GM23338 (cell line): ENCODE results near the gene SERP2. TPM values are rescaled to one million over a fixed set of nuclear protein-coding genes. Genes with fewer than 3 reads are reported as not detected.

Experiments
- ATAC-seq: fragments of 200-7000 bp; cut with Tn5 transposase; 3 replicates; pipeline ENCODE4 v1.9.1; 2020
- DNase-seq: peaks from one replicate; pipeline ENCODE4 v3.0.0-alpha.2; 2015; ENCODE audit warnings: low spot score
- H2AFZ ChIP-seq: fragments of 200-600 bp; sonication (generic); 2 replicates; pipeline ENCODE4 v1.8.0; 2016; ENCODE audit warnings: antibody characterized with exemption, mild to moderate bottlenecking, moderate library complexity
- H3F3A ChIP-seq: fragments of 200-600 bp; sonication (generic); replicated peaks from 2 replicates; pipeline ENCODE4 v1.8.0; 2017; ENCODE audit warnings: antibody characterized with exemption, mixed run types, low read depth
- H3K27ac ChIP-seq: fragments of 200-600 bp; sonication (generic); 2 replicates; pipeline ENCODE4 v1.6.1; 2016; ENCODE audit warnings: low read depth
- H3K27me3 ChIP-seq: fragments of 200-600 bp; sonication (generic); 2 replicates; pipeline ENCODE4 v1.8.0; 2016; ENCODE audit warnings: mild to moderate bottlenecking, mixed run types, moderate library complexity; ENCODE audit not compliant: insufficient read depth
- H3K36me3 ChIP-seq: fragments of 200-600 bp; sonication (generic); 2 replicates; pipeline ENCODE4 v1.8.0; 2016; ENCODE audit warnings: mild to moderate bottlenecking; ENCODE audit not compliant: insufficient read depth
- H3K4me1 ChIP-seq: fragments of 200-600 bp; sonication (generic); 2 replicates; pipeline ENCODE4 v1.8.0; 2016; ENCODE audit warnings: mild to moderate bottlenecking, moderate library complexity; ENCODE audit not compliant: insufficient read depth
- H3K4me2 ChIP-seq: fragments of 200-600 bp; sonication (generic); 2 replicates; pipeline ENCODE4 v1.7.1; 2017; ENCODE audit warnings: mixed run types
- H3K4me3 ChIP-seq: fragments of 200-600 bp; sonication (generic); 2 replicates; pipeline ENCODE4 v1.6.1; 2016; ENCODE audit warnings: mixed run types
- H3K79me2 ChIP-seq: fragments of 200-600 bp; sonication (generic); replicated peaks from 2 replicates; pipeline ENCODE4 v1.8.0; 2017; ENCODE audit warnings: mild to moderate bottlenecking; ENCODE audit not compliant: insufficient read depth
- H3K9me2 ChIP-seq: fragments of 200-600 bp; sonication (generic); 2 replicates; pipeline ENCODE4 v1.8.0; 2017; ENCODE audit not compliant: insufficient read depth
- H4K20me1 ChIP-seq: fragments of 200-600 bp; sonication (generic); replicated peaks from 2 replicates; pipeline ENCODE4 v1.8.0; 2017; ENCODE audit warnings: mild to moderate bottlenecking; ENCODE audit not compliant: insufficient read depth
- H3K27ac Mint-ChIP-seq: 2 replicates; pipeline ENCODE4 v1.8.0; 2020; ENCODE audit warnings: inconsistent platforms, mild to moderate bottlenecking, moderate library complexity, mixed read lengths
- H3K27me3 Mint-ChIP-seq: 3 replicates; pipeline ENCODE4 v1.8.0; 2022; ENCODE audit warnings: low read depth, mild to moderate bottlenecking, moderate library complexity, mixed read lengths, inconsistent platforms; ENCODE audit not compliant: insufficient read depth, poor library complexity
- H3K36me3 Mint-ChIP-seq: 3 replicates; pipeline ENCODE4 v1.8.0; 2021; ENCODE audit warnings: low read depth, mild to moderate bottlenecking, inconsistent platforms, moderate library complexity, mixed read lengths
- H3K4me1 Mint-ChIP-seq: 3 replicates; pipeline ENCODE4 v1.8.0; 2020; ENCODE audit warnings: mild to moderate bottlenecking, inconsistent platforms, mixed read lengths
- H3K4me3 Mint-ChIP-seq: 3 replicates; pipeline ENCODE4 v1.8.0; 2021; ENCODE audit warnings: moderate library complexity, mild to moderate bottlenecking, inconsistent platforms, mixed read lengths
- H3K9me3 Mint-ChIP-seq: 3 replicates; pipeline ENCODE4 v1.8.0; 2020; ENCODE audit warnings: moderate library complexity, mild to moderate bottlenecking, inconsistent platforms, mixed read lengths
- CTCF ChIP-seq, 2 experiments: fragments of 200-600 bp in 1 of 2; sonication (generic) in 1 of 2; conservative IDR thresholded peaks; 2 replicates each; pipeline versions ENCODE4 v1.5.1 to v1.6.1; 2016 to 2017; ENCODE audit warnings: antibody characterized with exemption in 2 of 2, low read depth in 2 of 2, mild to moderate bottlenecking in 2 of 2, moderate library complexity in 1 of 2
- ETS1 ChIP-seq: IDR thresholded peaks from 2 replicates; pipeline ENCODE4 v1.6.1; 2016; ENCODE audit warnings: antibody characterized with exemption
- EZH2phosphoT487 ChIP-seq: fragments of 200-600 bp; sonication (generic); IDR thresholded peaks from one replicate; pipeline ENCODE4 v1.8.1; 2018; ENCODE audit warnings: antibody characterized with exemption; ENCODE audit not compliant: unreplicated experiment
- JUNB ChIP-seq: IDR thresholded peaks from one replicate; pipeline ENCODE4 v1.6.1; 2016; ENCODE audit warnings: antibody characterized with exemption; ENCODE audit not compliant: unreplicated experiment
- NANOG ChIP-seq: IDR thresholded peaks from 2 replicates; pipeline ENCODE4 v1.6.1; 2016; ENCODE audit warnings: antibody characterized with exemption, borderline replicate concordance
- POLR2AphosphoS5 ChIP-seq: IDR thresholded peaks from 2 replicates; pipeline ENCODE4 v1.6.1; 2016; ENCODE audit warnings: antibody characterized with exemption, low read depth
- REST ChIP-seq: IDR thresholded peaks from one replicate; pipeline ENCODE4 v1.6.1; 2018; ENCODE audit warnings: antibody characterized with exemption; ENCODE audit not compliant: unreplicated experiment
- STAT1 ChIP-seq: IDR thresholded peaks from one replicate; pipeline ENCODE4 v1.6.1; 2016; ENCODE audit warnings: antibody characterized with exemption; ENCODE audit not compliant: unreplicated experiment
- ZNF114 ChIP-seq: fragments of 250-450 bp; sonication (Bioruptor Pico); IDR thresholded peaks from 2 replicates; pipeline ENCODE4 v1.5.0; 2020; ENCODE audit warnings: mild to moderate bottlenecking, moderate library complexity
- ZNF331 ChIP-seq: fragments of 250-450 bp; sonication (Bioruptor Pico); IDR thresholded peaks from 2 replicates; pipeline ENCODE4 v1.5.0; 2020; ENCODE audit warnings: low read depth, mild to moderate bottlenecking, moderate library complexity
- ZNF462 ChIP-seq: fragments of 250-450 bp; sonication (Bioruptor Pico); IDR thresholded peaks from 2 replicates; pipeline ENCODE4 v1.5.0; 2020; ENCODE audit warnings: mild to moderate bottlenecking, moderate library complexity
- polyA plus RNA-seq: library from polyadenylated mRNA; unstranded; fragments of >200 nt; fragmentation: Nextera tagmentation; extraction: Ambion mirVana; gene quantifications from 2 replicates; pipeline ENCODE4 v1.2.1, GENCODE V29; 2016
- total RNA-seq: library from RNA; depleted of rRNA; stranded (reverse); fragments of >200 nt; shearing (Covaris generic); gene quantifications from 2 replicates; pipeline ENCODE4 v1.2.3, GENCODE V29; 2014

SERP2 gene
- total and polyA plus RNA-seq, 2 experiments from 2014 or later, result 0.59 to 3.4 TPM

GRCh38 chr13:44432650-44433049 lies 59.0 kb downstream of the SERP2 start:
- peaks cover 18% of the 10 kb centered on the region for H3K36me3 ChIP-seq
- H3K4me3 ChIP-seq, result no peak overlapping the region
- peaks cover 14% of the 10 kb centered on the region for H4K20me1 ChIP-seq
- no peak overlapping the region for H3K4me2 ChIP-seq
- Mint-ChIP-seq H3K9me3 (no peaks in the 10 kb centered on the region), H3K4me1 (peaks cover 15% of the 10 kb centered on the region), H3K27me3 (peaks cover 4% of the 10 kb centered on the region), H3K27ac (no peak overlapping the region), H3K36me3 (peaks cover 25% of the 10 kb centered on the region), H3K4me3 (no peak overlapping the region)
- peaks cover 25% of the 10 kb centered on the region for H3K79me2 ChIP-seq
- DNase-seq, result no peak
- 0 out of 2 replicates have a peak, but pooled peaks cover 4% of the 10 kb centered on the region for H3F3A ChIP-seq
- no peaks in the 10 kb centered on the region for H3K27me3 ChIP-seq
- no peaks in the 10 kb centered on the region for H3K9me2 ChIP-seq
- no peak overlapping the region for H3K27ac ChIP-seq
- no peak for ATAC-seq
- TF ChIP-seq ZNF114 (CRISPR knock-in tag) (no peak), CTCF (conservative IDR thresholded peaks at IDR 0.05; ENCODE audit: low read depth in 2 of 2) (no peak), EZH2phosphoT487 (no peak), NANOG (no peak), JUNB (no peak), POLR2AphosphoS5 (no peak), STAT1 (no peak), REST (no peak), ETS1 (no peak), ZNF462 (CRISPR knock-in tag) (no peak), ZNF331 (CRISPR knock-in tag) (no peak)
- H2AFZ ChIP-seq, result no peak overlapping the region
- H3K4me1 ChIP-seq, result peaks cover 13% of the 10 kb centered on the region
